Measurements from ENCODE around the gene ETV6. TPM values are rescaled to one million over a fixed set of nuclear protein-coding genes. Genes with fewer than 3 reads are reported as not detected.
A peak's percentile ranks its signal among the peaks of the same experiment; 100 is the strongest.

ETV6 gene
- total and polyA plus RNA-seq, 9 of the 15 experiments (the other 6 are each of a cell fraction or from before 2014, with no cell fraction given), result 0.81 to 12.7 (median 4.1) TPM

GRCh38 chr12:11798856-11799501 lies 149.5 kb downstream of the ETV6 start (continued):
- no peak for TF ChIP-seq NR2C2 (CRISPR knock-in tag; IDR thresholded peaks at IDR 0.05)
- no peak; the same call in 1 of the 2 replicates for TF ChIP-seq NR2C2 (tag; IDR thresholded peaks at IDR 0.05)
- no peak for TF ChIP-seq RFX7 (CRISPR knock-in tag; IDR thresholded peaks at IDR 0.05)
- TF ChIP-seq PHF21A (IDR thresholded peaks at IDR 0.05; ENCODE audit: borderline replicate concordance, low read depth), result no peak
- TF ChIP-seq ILK (tag; IDR thresholded peaks at IDR 0.05; ENCODE audit: borderline replicate concordance, low read depth), result no peak
- TF ChIP-seq MGA (IDR thresholded peaks at IDR 0.05), result no peak
- no peak for TF ChIP-seq MAFK (IDR thresholded peaks at IDR 0.05; ENCODE audit: low read length)
- peak; percentile 51; the same call in 1 of the 2 replicates for TF ChIP-seq MBD2 (IDR thresholded peaks at IDR 0.05; ENCODE audit: borderline replicate concordance, low read depth)
- TF ChIP-seq DNMT1 (IDR thresholded peaks at IDR 0.05), result no peak
- TF ChIP-seq ETS1 (conservative IDR thresholded peaks at IDR 0.05; ENCODE audit: control insufficient read depth, low read depth, low read length), result no peak
- no peak for TF ChIP-seq ZNF347 (CRISPR knock-in tag; IDR thresholded peaks at IDR 0.05; ENCODE audit: low read depth)
- no peak for TF ChIP-seq CBFB (CRISPR knock-in tag; IDR thresholded peaks at IDR 0.05)
- TF ChIP-seq ZBTB9 (CRISPR knock-in tag; IDR thresholded peaks at IDR 0.05), result no peak
- TF ChIP-seq RFX1 (IDR thresholded peaks at IDR 0.05), result no peak
- TF ChIP-seq ZNF217 (CRISPR knock-in tag; IDR thresholded peaks at IDR 0.05), result no peak
